CD14-positive monocyte (primary cell): Measurements from ENCODE around the gene IFI35. TPM values are rescaled to one million over a fixed set of nuclear protein-coding genes. Genes with fewer than 3 reads are reported as not detected.

Experiments used
- DNase-seq, 3 donors: peaks; one replicate each; pipeline ENCODE4 v3.0.0-alpha.2; 2011 to 2022
- H2AFZ ChIP-seq: 2 replicates; pipeline ENCODE4 v1.6.0; 2012; ENCODE audit warnings: mild to moderate bottlenecking, low read depth, low read length, inconsistent platforms; ENCODE audit not compliant: insufficient read depth, poor library complexity, severe bottlenecking
- H3K27ac ChIP-seq, 2 donors: 1 replicate in 1 of 2; 2 replicates in 1 of 2; pipeline ENCODE4 v1.5.1; 2012 to 2013; ENCODE audit warnings: low read length in 2 of 2, control low read depth in 1 of 2, inconsistent platforms in 1 of 2, low read depth in 1 of 2, mild to moderate bottlenecking in 1 of 2
- H3K27me3 ChIP-seq, 2 donors: one replicate each; pipeline versions ENCODE4 v1.6.0 to v1.6.1; 2011 to 2013; ENCODE audit warnings: low read length in 2 of 2; ENCODE audit not compliant: control insufficient read depth in 2 of 2, insufficient read depth in 2 of 2
- H3K36me3 ChIP-seq, 2 donors: replicated peaks in 1 of 2; 1 replicate in 1 of 2; 2 replicates in 1 of 2; pipeline versions ENCODE4 v1.5.1 to v1.6.1; 2012 to 2013; ENCODE audit warnings: low read length in 2 of 2, control low read depth in 1 of 2, inconsistent platforms in 1 of 2, mild to moderate bottlenecking in 1 of 2; ENCODE audit not compliant: insufficient read depth in 2 of 2, control insufficient read depth in 1 of 2
- H3K4me1 ChIP-seq, 2 donors: 1 replicate in 1 of 2; 2 replicates in 1 of 2; pipeline versions ENCODE4 v1.5.1 to v1.6.1; 2012 to 2013; ENCODE audit warnings: low read length in 2 of 2, control low read depth in 1 of 2, inconsistent platforms in 1 of 2, mild to moderate bottlenecking in 1 of 2, moderate library complexity in 1 of 2; ENCODE audit not compliant: insufficient read depth in 2 of 2, control insufficient read depth in 1 of 2
- H3K4me2 ChIP-seq: replicated peaks from 2 replicates; pipeline ENCODE3; 2012; ENCODE audit warnings: low read length, moderate library complexity, mild to moderate bottlenecking; ENCODE audit not compliant: poor library complexity, severe bottlenecking; ENCODE audit errors: extremely low read depth
- H3K4me3 ChIP-seq, 3 experiments: fragments of 200-600 bp in 1 of 3; sonication (generic) in 1 of 3; replicated peaks in 1 of 3; 1 replicate in 2 of 3; 2 replicates in 1 of 3; pipeline ENCODE4 v1.5.1; 2011 to 2013; ENCODE audit warnings: low read length in 3 of 3, mild to moderate bottlenecking in 3 of 3, control low read depth in 2 of 3, low read depth in 2 of 3, inconsistent platforms in 1 of 3, moderate library complexity in 1 of 3
- H3K79me2 ChIP-seq: 2 replicates; pipeline ENCODE4 v1.6.0; 2012; ENCODE audit warnings: mild to moderate bottlenecking, control low read depth, inconsistent platforms, low read length, moderate library complexity; ENCODE audit not compliant: insufficient read depth
- H3K9ac ChIP-seq: 2 replicates; pipeline ENCODE4 v1.6.0; 2017; ENCODE audit warnings: low read length, mild to moderate bottlenecking; ENCODE audit not compliant: insufficient read depth, poor library complexity, severe bottlenecking
- H3K9me3 ChIP-seq, 2 donors: replicated peaks in 1 of 2; 1 replicate in 1 of 2; 2 replicates in 1 of 2; pipeline versions ENCODE4 v1.5.1 to v1.6.1; 2012 to 2013; ENCODE audit warnings: low read length in 2 of 2, control low read depth in 1 of 2; ENCODE audit not compliant: control insufficient read depth in 1 of 2, insufficient read depth in 1 of 2
- H4K20me1 ChIP-seq: 2 replicates; pipeline ENCODE4 v1.6.0; 2012; ENCODE audit warnings: mild to moderate bottlenecking, low read length, control low read depth, moderate library complexity; ENCODE audit not compliant: insufficient read depth
- H3K27ac Mint-ChIP-seq, 7 donors: one replicate each; pipeline ENCODE4 v1.8.0; 2020; ENCODE audit warnings: mild to moderate bottlenecking in 7 of 7, mixed read lengths in 7 of 7, moderate library complexity in 6 of 7, inconsistent platforms in 2 of 7
- H3K27me3 Mint-ChIP-seq, 3 donors: one replicate each; pipeline ENCODE4 v1.8.0; 2021 to 2022; ENCODE audit warnings: low read depth in 3 of 3, mild to moderate bottlenecking in 3 of 3, mixed read lengths in 3 of 3, moderate library complexity in 3 of 3, inconsistent platforms in 1 of 3
- H3K36me3 Mint-ChIP-seq, 2 donors: one replicate each; pipeline ENCODE4 v1.8.0; 2020; ENCODE audit warnings: mixed read lengths in 2 of 2, inconsistent platforms in 1 of 2, mild to moderate bottlenecking in 1 of 2
- H3K4me1 Mint-ChIP-seq: one replicate; pipeline ENCODE4 v1.8.0; 2020; ENCODE audit warnings: mild to moderate bottlenecking, mixed read lengths
- H3K4me3 Mint-ChIP-seq, 2 donors: one replicate each; pipeline ENCODE4 v1.8.0; 2020; ENCODE audit warnings: mild to moderate bottlenecking in 2 of 2, mixed read lengths in 2 of 2, moderate library complexity in 1 of 2
- H3K9me3 Mint-ChIP-seq, 7 donors: one replicate each; pipeline ENCODE4 v1.8.0; 2020 to 2022; ENCODE audit warnings: mixed read lengths in 7 of 7, mild to moderate bottlenecking in 6 of 7, moderate library complexity in 6 of 7, inconsistent platforms in 2 of 7
- CTCF ChIP-seq: fragments of 200-600 bp; IDR thresholded peaks from one replicate; pipeline ENCODE4 v1.8.0; 2022; ENCODE audit warnings: antibody characterized with exemption, mild to moderate bottlenecking
- WGBS: methylation state at CpG from one replicate; pipeline ENCODE4 v1.1.5; 2013; ENCODE audit warnings: missing lambda C conversion rate; ENCODE audit not compliant: insufficient coverage; 5-methylcytosine and 5-hydroxymethylcytosine counted together
- intact Hi-C, 2 donors: fragments of 100-400 bp; cut with micrococcal nuclease; formaldehyde crosslinking; loops; one replicate each; pipeline versions ENCODE4 v1.15.0 to v1.15.1; 2023
- polyA plus RNA-seq, 3 donors: library from polyadenylated mRNA; depleted of rRNA in 1 of 3; unstranded in 2 of 3; stranded (reverse) in 1 of 3; fragments of 300-500 nt in 2 of 3; fragments of >200 nt in 1 of 3; fragmentation: Illumina TruSeq in 2 of 3; gene quantifications; 1 replicate in 2 of 3; 2 replicates in 1 of 3; pipeline ENCODE4 v1.2.3, GENCODE V29; 2012 to 2021

IFI35 gene
- polyA plus RNA-seq, 3 donors = 76.9 to 152 (median 106) TPM

GRCh38 chr17:42985225-42985624 lies 21.4 kb upstream of the IFI35 start:
- Histone ChIP-seq H4K20me1 (peaks cover 12% of the 10 kb centered on the region), H3K4me1 (peaks cover 39 to 59% of the 10 kb centered on the region in 2 donors), H3K79me2 (peaks cover 59% of the 10 kb centered on the region), H3K27me3 (no peaks in the 10 kb centered on the region), H2AFZ (peak overlapping the region; percentile 19), H3K36me3 (peaks cover 35 to 41% of the 10 kb centered on the region in 2 donors), H3K9me3 (no peaks in the 10 kb centered on the region), H3K4me3 (peak overlapping the region; percentile 5 to 64 (median 38)), H3K9ac (peak overlapping the region; percentile 38), H3K27ac (peak overlapping the region; percentile 68 to 78), H3K4me2 (peak overlapping the region; percentile 65)
- TF ChIP-seq CTCF = no peak
- no CpG with 5 or more reads among the region's 1 CpG for WGBS
- intact Hi-C loops = no loop called here
- Mint-ChIP-seq H3K27me3 (peaks cover 0 to 2% (median 2%) of the 10 kb centered on the region in 3 donors), H3K36me3 (peaks cover 40 to 58% of the 10 kb centered on the region in 2 donors), H3K9me3 (no peaks in the 10 kb centered on the region), H3K4me3 (peak overlapping the region; percentile 53 to 90), H3K4me1 (peaks cover 44% of the 10 kb centered on the region), H3K27ac (peak overlapping the region; percentile 82 to 91 (median 88))
- peak; percentile 74 to 89 (median 86) for DNase-seq

- Mint-ChIP-seq H3K4me3 (no peak overlapping the region), H3K9me3 (no peaks in the 10 kb centered on the region), H3K27ac (peak overlapping the region in 1 of 7 donors; percentile 47), H3K4me1 (peaks cover 19% of the 10 kb centered on the region), H3K27me3 (peaks cover 0 to 2% (median 0%) of the 10 kb centered on the region in 3 donors), H3K36me3 (peaks cover 66 to 79% of the 10 kb centered on the region in 2 donors)
- Histone ChIP-seq H3K4me3 (no peak overlapping the region), H3K79me2 (peaks cover 22% of the 10 kb centered on the region), H3K9ac (no peak overlapping the region), H3K4me2 (no peak overlapping the region), H2AFZ (no peak overlapping the region), H3K4me1 (peaks cover 20 to 28% of the 10 kb centered on the region in 2 donors), H3K27ac (no peak overlapping the region), H4K20me1 (peaks cover 7% of the 10 kb centered on the region), H3K9me3 (no peaks in the 10 kb centered on the region), H3K27me3 (no peaks in the 10 kb centered on the region), H3K36me3 (peaks cover 62 to 75% of the 10 kb centered on the region in 2 donors)
- no peak for TF ChIP-seq CTCF
- 100% methylated on average over 2 of the region's 5 CpGs for WGBS
- no peak for DNase-seq
- intact Hi-C loops = no loop called here
Observed at GRCh38 chr17:42989141-42989540, 17.4 kb upstream of the IFI35 start.
